Neural cell (in vitro differentiated cells): ENCODE measurements around the gene TSGA10IP. TPM values are rescaled to one million over a fixed set of nuclear protein-coding genes. Genes with fewer than 3 reads are reported as not detected.
"Not testable (repeated sequence)": the region's sequence is repeated elsewhere in the genome, so short reads cannot be mapped to it uniquely, and the experiment has no call there.

Experiments used
- H2AFZ ChIP-seq: fragments of 200-600, 300-800 bp; sonication (generic), shearing (Covaris generic); 2 replicates; pipeline ENCODE4 v1.6.0; 2014; ENCODE audit warnings: low read depth, mild to moderate bottlenecking, antibody characterized with exemption, low read length, moderate library complexity
- H3F3A ChIP-seq: fragments of 200-600 bp; shearing (Covaris generic); 2 replicates; pipeline ENCODE4 v1.6.1; 2016; ENCODE audit warnings: mild to moderate bottlenecking, moderate library complexity, mixed read lengths, antibody characterized with exemption, low read length; ENCODE audit not compliant: insufficient read depth, poor library complexity, severe bottlenecking
- H3K27ac ChIP-seq: fragments of 200-600, 300-800 bp; sonication (generic), shearing (Covaris generic); 2 replicates; pipeline ENCODE4 v1.5.1; 2014; ENCODE audit warnings: mild to moderate bottlenecking, low read length, moderate library complexity
- H3K27me3 ChIP-seq: fragments of 300-800, 200-600 bp; sonication (generic), shearing (Covaris generic); 2 replicates; pipeline ENCODE4 v1.6.0; 2014; ENCODE audit warnings: mild to moderate bottlenecking, low read depth, low read length, moderate library complexity; ENCODE audit not compliant: insufficient read depth
- H3K36me3 ChIP-seq: fragments of 300-800, 200-600 bp; sonication (generic), shearing (Covaris generic); 2 replicates; pipeline ENCODE4 v1.5.1; 2014; ENCODE audit warnings: mild to moderate bottlenecking, antibody characterized with exemption, low read length, moderate library complexity; ENCODE audit not compliant: insufficient read depth
- H3K4me2 ChIP-seq: fragments of 300-800, 200-600 bp; sonication (generic), shearing (Covaris generic); 2 replicates; pipeline ENCODE4 v1.6.0; 2014; ENCODE audit warnings: mild to moderate bottlenecking, low read length
- H3K4me3 ChIP-seq: fragments of 300-800, 200-600 bp; sonication (generic), shearing (Covaris generic); 2 replicates; pipeline ENCODE4 v1.5.1; 2014; ENCODE audit warnings: mild to moderate bottlenecking, low read length, moderate library complexity
- H3K79me2 ChIP-seq: fragments of 200-600 bp; shearing (Covaris generic); replicated peaks from 2 replicates; pipeline ENCODE4 v1.6.0; 2014; ENCODE audit warnings: mild to moderate bottlenecking, low read length, moderate library complexity; ENCODE audit not compliant: insufficient read depth
- H3K9ac ChIP-seq: fragments of 300-800, 200-600 bp; sonication (generic), shearing (Covaris generic); 2 replicates; pipeline ENCODE4 v1.6.1; 2016; ENCODE audit warnings: mild to moderate bottlenecking, low read length, mixed read lengths
- H3K9me2 ChIP-seq: fragments of 200-600 bp; shearing (Covaris generic); 2 replicates; pipeline ENCODE4 v1.6.1; 2016; ENCODE audit warnings: mild to moderate bottlenecking, low read length, mixed read lengths; ENCODE audit not compliant: insufficient read depth
- H3K9me3 ChIP-seq: fragments of 200-600, 300-800 bp; sonication (generic), shearing (Covaris generic); 2 replicates; pipeline ENCODE4 v1.6.1; 2016; ENCODE audit warnings: mild to moderate bottlenecking, mixed run types, low read length, moderate library complexity, mixed read lengths
- H4K20me1 ChIP-seq: fragments of 200-600 bp; shearing (Covaris generic); 2 replicates; pipeline ENCODE4 v1.6.1; 2016; ENCODE audit warnings: mild to moderate bottlenecking, mixed run types; ENCODE audit not compliant: insufficient read depth
- CTCF ChIP-seq: fragments of 450-650 bp; IDR thresholded peaks from 2 replicates; pipeline ENCODE4 v1.5.1; 2014; ENCODE audit warnings: antibody characterized with exemption, mild to moderate bottlenecking, moderate library complexity; ENCODE audit not compliant: poor library complexity, severe bottlenecking
- EP300 ChIP-seq: fragments of 450-650 bp; conservative IDR thresholded peaks from 2 replicates; pipeline ENCODE4 v1.6.1; 2014; ENCODE audit warnings: antibody characterized with exemption, mild to moderate bottlenecking, moderate library complexity; ENCODE audit not compliant: poor library complexity, severe bottlenecking
- EZH2 ChIP-seq: fragments of 200-600, 300-800 bp; shearing (Covaris generic), sonication (generic); IDR thresholded peaks from 2 replicates; pipeline ENCODE4 v1.6.1; 2014; ENCODE audit warnings: antibody characterized with exemption, low read length, borderline replicate concordance, mild to moderate bottlenecking; ENCODE audit not compliant: insufficient read depth, poor library complexity, severe bottlenecking
- MXI1 ChIP-seq: fragments of 450-650 bp; conservative IDR thresholded peaks from 2 replicates; pipeline ENCODE4 v1.6.1; 2014; ENCODE audit warnings: antibody characterized with exemption, mild to moderate bottlenecking; ENCODE audit not compliant: poor library complexity, severe bottlenecking
- POLR2AphosphoS5 ChIP-seq: IDR thresholded peaks from 2 replicates; pipeline ENCODE4 v1.6.1; 2012
- RAD21 ChIP-seq: fragments of 450-650 bp; conservative IDR thresholded peaks from 2 replicates; pipeline ENCODE4 v1.6.1; 2014; ENCODE audit warnings: antibody characterized with exemption, mild to moderate bottlenecking, moderate library complexity
- REST ChIP-seq: IDR thresholded peaks from 2 replicates; pipeline ENCODE4 v1.6.1; 2012; ENCODE audit warnings: borderline replicate concordance
- SMC3 ChIP-seq: fragments of 450-650 bp; conservative IDR thresholded peaks from 2 replicates; pipeline ENCODE4 v1.6.1; 2014; ENCODE audit warnings: antibody characterized with exemption, mild to moderate bottlenecking, moderate library complexity; ENCODE audit not compliant: poor library complexity
- TAF1 ChIP-seq: IDR thresholded peaks from 2 replicates; pipeline ENCODE4 v1.6.1; 2012; ENCODE audit warnings: low read depth
- polyA plus RNA-seq: library from polyadenylated mRNA; depleted of rRNA; stranded (reverse); fragments of >200 nt; gene quantifications from 2 replicates; pipeline ENCODE4 v1.2.3, GENCODE V29; 2014

The TSGA10IP gene
- polyA plus RNA-seq, 1 donor from 2014 or later, result 0.53 TPM

- Histone ChIP-seq H3K4me2 (no peak overlapping the region), H3K9me2 (no peaks in the 10 kb centered on the region), H3F3A (no peaks in the 10 kb centered on the region), H3K9me3 (no peaks in the 10 kb centered on the region), H3K36me3 (no peaks in the 10 kb centered on the region), H3K27ac (no peak overlapping the region), H3K9ac (no peak overlapping the region), H3K79me2 (no peaks in the 10 kb centered on the region), H3K4me3 (no peak overlapping the region), H3K27me3 (no peaks in the 10 kb centered on the region), H4K20me1 (no peaks in the 10 kb centered on the region), H2AFZ (no peak overlapping the region)
- TF ChIP-seq RAD21, result no peak
- TF ChIP-seq CTCF, result no peak
- TF ChIP-seq EZH2, result no peak
- TF ChIP-seq MXI1, result no peak
- TF ChIP-seq REST, result no peak
- TF ChIP-seq EP300, result no peak
- no peak for TF ChIP-seq POLR2AphosphoS5
Observed at GRCh38 chr11:65947133-65947532, 1.9 kb downstream of the TSGA10IP start.

- Histone ChIP-seq H3K27me3 (no peaks in the 10 kb centered on the region), H3F3A (no peaks in the 10 kb centered on the region), H4K20me1 (no peaks in the 10 kb centered on the region), H3K9me3 (no peaks in the 10 kb centered on the region), H3K4me2 (no peak overlapping the region), H2AFZ (no peak overlapping the region), H3K79me2 (no peaks in the 10 kb centered on the region), H3K36me3 (no peaks in the 10 kb centered on the region), H3K4me3 (no peak overlapping the region), H3K9ac (no peak overlapping the region), H3K27ac (no peak overlapping the region), H3K9me2 (no peaks in the 10 kb centered on the region)
- TF ChIP-seq POLR2AphosphoS5, result no peak
- TF ChIP-seq CTCF, result no peak
- no peak for TF ChIP-seq SMC3
- no peak for TF ChIP-seq EZH2
- no peak for TF ChIP-seq EP300
- no peak for TF ChIP-seq TAF1
- no peak for TF ChIP-seq REST
- no peak for TF ChIP-seq MXI1
Observed at GRCh38 chr11:65947603-65948125, 2.4 kb downstream of the TSGA10IP start.

GRCh38 chr11:65950711-65951110, 5.4 kb downstream of the TSGA10IP start:
- not testable (repeated sequence) for H3K4me3 ChIP-seq, H3K36me3 ChIP-seq, H3K27ac ChIP-seq, H3K79me2 ChIP-seq, H2AFZ ChIP-seq, H3F3A ChIP-seq, H4K20me1 ChIP-seq, H3K9me2 ChIP-seq, H3K27me3 ChIP-seq, H3K9me3 ChIP-seq, H3K4me2 ChIP-seq, H3K9ac ChIP-seq
